A673 (cell line): ENCODE measurements around the gene COL4A6. TPM values are rescaled to one million over a fixed set of nuclear protein-coding genes. Genes with fewer than 3 reads are reported as not detected.

Experiments used
- BruUV-seq: library from RNA; stranded (reverse); fragments of 400-500 nt; replicated peaks from 2 replicates; lab custom pipeline; 2021; lab: Mats Ljungman, UMichigan
- CTCF ChIA-PET: fragments of 300-600 bp; sonication (Branson Sonifier 250); formaldehyde crosslinking; loops from one replicate; lab custom pipeline; 2022; ENCODE audit warnings: antibody characterized with exemption; lab: Charles Lee
- POLR2A ChIA-PET: fragments of 300-600 bp; sonication (Branson Sonifier 250); formaldehyde crosslinking; loops from one replicate; lab custom pipeline; 2022; ENCODE audit warnings: antibody characterized with exemption; ENCODE audit not compliant: low non-redundant PET; lab: Charles Lee
- DNase-seq: peaks from one replicate; pipeline ENCODE4 v3.0.0-alpha.2; 2015; ENCODE audit warnings: low spot score
- H3K27ac ChIP-seq: fragments of 200-600 bp; sonication (generic); 2 replicates; pipeline ENCODE4 v1.5.1; 2016; ENCODE audit warnings: mixed run types, low read depth, mild to moderate bottlenecking, mixed read lengths, antibody characterized with exemption, low read length; ENCODE audit not compliant: poor library complexity, severe bottlenecking
- H3K27me3 ChIP-seq: fragments of 200-600 bp; sonication (generic); replicated peaks from 2 replicates; pipeline ENCODE4 v1.6.1; 2017; ENCODE audit warnings: mixed run types, low read depth, mild to moderate bottlenecking, mixed read lengths, antibody characterized with exemption, low read length; ENCODE audit not compliant: insufficient read depth, poor library complexity
- H3K36me3 ChIP-seq: fragments of 200-600 bp; sonication (generic); 2 replicates; pipeline ENCODE4 v1.6.1; 2016; ENCODE audit warnings: mixed run types, mild to moderate bottlenecking, mixed read lengths, antibody characterized with exemption, low read length; ENCODE audit not compliant: insufficient read depth, poor library complexity, severe bottlenecking
- H3K4me1 ChIP-seq: fragments of 200-600 bp; sonication (generic); 2 replicates; pipeline ENCODE4 v1.6.1; 2017; ENCODE audit warnings: mixed run types, mild to moderate bottlenecking, mixed read lengths, antibody characterized with exemption, low read length; ENCODE audit not compliant: insufficient read depth, poor library complexity, severe bottlenecking
- H3K4me3 ChIP-seq: fragments of 200-600 bp; sonication (generic); 2 replicates; pipeline ENCODE4 v1.5.1; 2016; ENCODE audit warnings: low read depth, mixed run types, mild to moderate bottlenecking, mixed read lengths, low read length; ENCODE audit not compliant: poor library complexity, severe bottlenecking
- H3K9me3 ChIP-seq: fragments of 200-600 bp; sonication (generic); 2 replicates; pipeline ENCODE4 v1.6.1; 2016; ENCODE audit warnings: mixed run types, low read depth, mild to moderate bottlenecking, mixed read lengths, antibody characterized with exemption, low read length; ENCODE audit not compliant: poor library complexity, severe bottlenecking
- EZH2 ChIP-seq: fragments of 200-600 bp; sonication (generic); IDR thresholded peaks from 2 replicates; pipeline ENCODE4 v1.6.1; 2017; ENCODE audit warnings: borderline replicate concordance, low read depth, mild to moderate bottlenecking, mixed read lengths, antibody characterized with exemption, low read length; ENCODE audit not compliant: poor library complexity, severe bottlenecking
- intact Hi-C: fragments of 100-400 bp; cut with micrococcal nuclease; formaldehyde crosslinking; loops from one replicate; pipeline ENCODE4 v1.10.0; 2022; ENCODE audit not compliant: unreplicated experiment
- total RNA-seq: library from RNA; stranded (reverse); gene quantifications from 2 replicates; pipeline ENCODE4 v1.2.3, GENCODE V29; 2021
- TF ChIP-seq, protein P1 (sequence below): fragments of 300-800, 200-600 bp; sonication (generic); conservative IDR thresholded peaks from 2 replicates; pipeline ENCODE4 v1.5.1; 2017; ENCODE audit warnings: low read depth, mild to moderate bottlenecking, antibody characterized with exemption, low read length, moderate library complexity, mixed read lengths

COL4A6 gene
- total RNA-seq, 1 experiment from 2014 or later: not detected

DNA sequence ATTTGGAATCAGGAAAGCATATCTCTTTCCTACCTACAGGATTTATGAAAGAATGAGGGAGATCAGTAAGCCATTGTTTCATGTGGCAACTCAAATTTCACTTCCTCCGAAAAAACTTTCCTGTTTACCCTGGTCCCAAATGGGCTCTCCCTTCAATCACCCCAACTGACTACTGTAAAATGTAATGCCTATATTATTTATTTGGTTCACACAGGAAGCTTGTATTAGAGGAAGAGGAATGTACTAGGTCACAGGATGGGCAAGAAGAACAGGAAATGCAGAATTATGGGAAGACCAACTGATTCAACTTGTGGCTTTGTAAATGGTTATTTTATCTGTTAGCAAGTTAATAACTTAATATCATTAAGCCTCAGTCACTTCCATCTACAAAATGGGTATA lies 23.1 kb downstream of the COL4A6 start:
- intact Hi-C loops: no loop called here
- BruUV-seq: no TSS peak
- no peak for TF ChIP-seq EZH2
- no peak for DNase-seq
- H3K27me3 ChIP-seq: peaks cover 7% of the 10 kb centered on the region
- H3K36me3 ChIP-seq: no peaks in the 10 kb centered on the region
- ChIA-PET CTCF (no interaction called here), POLR2A (no interaction called here)
- H3K4me1 ChIP-seq: no peaks in the 10 kb centered on the region
- no peak overlapping the region for H3K4me3 ChIP-seq
- H3K27ac ChIP-seq: no peak overlapping the region
- H3K9me3 ChIP-seq: no peaks in the 10 kb centered on the region

- Histone ChIP-seq H3K9me3 (no peaks in the 10 kb centered on the region), H3K36me3 (no peaks in the 10 kb centered on the region), H3K4me3 (no peak overlapping the region), H3K27ac (no peak overlapping the region), H3K4me1 (no peaks in the 10 kb centered on the region), H3K27me3 (peaks cover 7% of the 10 kb centered on the region)
- POLR2A ChIA-PET: no interaction called here
- no peak for TF ChIP-seq EZH2
- TF ChIP-seq, protein P1, sequence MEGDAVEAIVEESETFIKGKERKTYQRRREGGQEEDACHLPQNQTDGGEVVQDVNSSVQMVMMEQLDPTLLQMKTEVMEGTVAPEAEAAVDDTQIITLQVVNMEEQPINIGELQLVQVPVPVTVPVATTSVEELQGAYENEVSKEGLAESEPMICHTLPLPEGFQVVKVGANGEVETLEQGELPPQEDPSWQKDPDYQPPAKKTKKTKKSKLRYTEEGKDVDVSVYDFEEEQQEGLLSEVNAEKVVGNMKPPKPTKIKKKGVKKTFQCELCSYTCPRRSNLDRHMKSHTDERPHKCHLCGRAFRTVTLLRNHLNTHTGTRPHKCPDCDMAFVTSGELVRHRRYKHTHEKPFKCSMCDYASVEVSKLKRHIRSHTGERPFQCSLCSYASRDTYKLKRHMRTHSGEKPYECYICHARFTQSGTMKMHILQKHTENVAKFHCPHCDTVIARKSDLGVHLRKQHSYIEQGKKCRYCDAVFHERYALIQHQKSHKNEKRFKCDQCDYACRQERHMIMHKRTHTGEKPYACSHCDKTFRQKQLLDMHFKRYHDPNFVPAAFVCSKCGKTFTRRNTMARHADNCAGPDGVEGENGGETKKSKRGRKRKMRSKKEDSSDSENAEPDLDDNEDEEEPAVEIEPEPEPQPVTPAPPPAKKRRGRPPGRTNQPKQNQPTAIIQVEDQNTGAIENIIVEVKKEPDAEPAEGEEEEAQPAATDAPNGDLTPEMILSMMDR: no peak
- DNase-seq: no peak
- no TSS peak for BruUV-seq
- intact Hi-C loops: no loop called here
- CTCF ChIA-PET: no interaction called here
Measured at GRCh38 chrX:108412783-108413182, 25.4 kb downstream of the COL4A6 start.

DNA sequence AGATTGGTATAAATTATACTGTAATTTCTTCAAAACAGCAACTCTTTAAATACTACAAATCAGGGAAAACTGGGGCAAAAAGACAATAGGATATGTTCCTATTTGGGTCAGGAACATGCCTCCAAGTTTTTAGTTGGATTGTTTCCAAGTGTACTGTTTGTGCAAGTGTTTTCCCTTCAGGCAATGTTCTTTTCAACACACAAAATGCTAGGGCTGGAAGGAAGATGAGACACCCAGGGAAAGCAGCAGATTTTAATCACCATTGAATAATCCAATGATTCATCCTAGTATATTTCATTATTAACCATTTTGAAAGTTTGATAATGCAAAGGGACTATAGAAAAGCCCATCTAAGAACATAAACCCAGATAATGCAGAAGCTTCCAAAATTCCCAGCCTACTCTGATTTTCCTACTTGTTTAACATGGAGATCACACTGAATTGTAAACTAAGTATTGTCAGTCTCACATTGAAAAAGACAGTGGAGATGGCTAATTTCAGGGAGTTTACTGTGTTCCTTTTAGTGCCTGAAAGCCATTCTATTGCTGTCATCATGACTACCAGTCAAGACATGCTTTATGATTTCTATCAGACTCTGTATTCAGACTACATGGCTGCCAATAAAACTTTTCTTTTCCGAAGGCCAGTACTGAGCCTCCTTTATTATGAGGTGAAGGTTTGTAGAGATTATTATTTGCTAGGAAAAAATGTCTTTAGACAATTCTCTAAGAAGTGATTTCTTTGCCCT lies 38.6 kb downstream of the COL4A6 start:
- CTCF ChIA-PET: interaction anchor here (0.5 kb wide), 1 partner anchor 1049 kb away, joined by 5 read pairs; no protein-coding TSS in a partner anchor
- POLR2A ChIA-PET: no interaction called here
- TF ChIP-seq EZH2: no peak
- TF ChIP-seq, protein P1: no peak
- intact Hi-C loops: no loop called here
- no TSS peak for BruUV-seq
- no peaks in the 10 kb centered on the region for H3K36me3 ChIP-seq
- DNase-seq: no peak
- H3K27me3 ChIP-seq: peaks cover 34% of the 10 kb centered on the region
- H3K9me3 ChIP-seq: no peaks in the 10 kb centered on the region
- no peak overlapping the region for H3K4me3 ChIP-seq
- H3K27ac ChIP-seq: no peak overlapping the region
- no peaks in the 10 kb centered on the region for H3K4me1 ChIP-seq
